GM12801 (cell line): ENCODE data around the gene SYT1.

Experiments used
- CTCF ChIP-seq: IDR thresholded peaks from one replicate; pipeline ENCODE4 v1.5.1; 2011; ENCODE audit warnings: control low read depth; ENCODE audit not compliant: insufficient read length; ENCODE audit errors: extremely low read depth

SYT1 gene

GRCh38 chr12:79250960-79251755 lies 386.6 kb downstream of the SYT1 start:
- no peak for TF ChIP-seq CTCF

- no peak for TF ChIP-seq CTCF
Observed at GRCh38 chr12:79252358-79253075, 387.9 kb downstream of the SYT1 start.

- no peak for TF ChIP-seq CTCF
Observed at GRCh38 chr12:79255288-79255687, 390.7 kb downstream of the SYT1 start.

GRCh38 chr12:79260923-79261322 lies 396.3 kb downstream of the SYT1 start:
- no peak for TF ChIP-seq CTCF

- TF ChIP-seq CTCF = no peak
Observed at GRCh38 chr12:79262938-79263337, 398.4 kb downstream of the SYT1 start.

GRCh38 chr12:79266343-79267144 lies 402.0 kb downstream of the SYT1 start:
- TF ChIP-seq CTCF = no peak

- TF ChIP-seq CTCF = no peak
Observed at GRCh38 chr12:79267580-79267979, 403.0 kb downstream of the SYT1 start.
